Type B pancreatic cell (in vitro differentiated cells): Measurements from ENCODE around the gene ARRDC1. TPM values are rescaled to one million over a fixed set of nuclear protein-coding genes. Genes with fewer than 3 reads are reported as not detected.
"Not testable (repeated sequence)": the region's sequence is repeated elsewhere in the genome, so short reads cannot be mapped to it uniquely, and the experiment has no call there.

Experiments
- DNase-seq: peaks from one replicate; pipeline ENCODE4 v3.0.0; 2021; ENCODE audit warnings: mixed read lengths; ENCODE audit not compliant: unreplicated experiment; ENCODE audit errors: extremely low spot score
- H3K27ac Mint-ChIP-seq: 2 replicates; pipeline ENCODE4 v1.8.0; 2021; ENCODE audit warnings: mild to moderate bottlenecking, mixed read lengths
- H3K27me3 Mint-ChIP-seq: 2 replicates; pipeline ENCODE4 v1.8.0; 2021; ENCODE audit warnings: mixed read lengths
- H3K36me3 Mint-ChIP-seq: 2 replicates; pipeline ENCODE4 v1.8.0; 2021; ENCODE audit warnings: mixed read lengths
- H3K4me1 Mint-ChIP-seq: one replicate; pipeline ENCODE4 v1.8.0; 2021; ENCODE audit warnings: mixed read lengths; ENCODE audit not compliant: unreplicated experiment
- H3K4me3 Mint-ChIP-seq: 2 replicates; pipeline ENCODE4 v1.8.0; 2021; ENCODE audit warnings: mild to moderate bottlenecking, mixed read lengths
- H3K9me3 Mint-ChIP-seq: 2 replicates; pipeline ENCODE4 v1.8.0; 2021; ENCODE audit warnings: mixed read lengths
- CTCF ChIP-seq: fragments of 200-600 bp; sonication (generic); conservative IDR thresholded peaks from 2 replicates; pipeline ENCODE4 v1.5.0; 2021; ENCODE audit warnings: antibody characterized with exemption, mild to moderate bottlenecking
- total RNA-seq: library from RNA; stranded (reverse); gene quantifications from 2 replicates; pipeline ENCODE4 v1.2.1, GENCODE V29; 2021; ENCODE audit warnings: low replicate concordance

The ARRDC1 gene
- total RNA-seq, 1 donor from 2014 or later = 46.4 TPM

DNA sequence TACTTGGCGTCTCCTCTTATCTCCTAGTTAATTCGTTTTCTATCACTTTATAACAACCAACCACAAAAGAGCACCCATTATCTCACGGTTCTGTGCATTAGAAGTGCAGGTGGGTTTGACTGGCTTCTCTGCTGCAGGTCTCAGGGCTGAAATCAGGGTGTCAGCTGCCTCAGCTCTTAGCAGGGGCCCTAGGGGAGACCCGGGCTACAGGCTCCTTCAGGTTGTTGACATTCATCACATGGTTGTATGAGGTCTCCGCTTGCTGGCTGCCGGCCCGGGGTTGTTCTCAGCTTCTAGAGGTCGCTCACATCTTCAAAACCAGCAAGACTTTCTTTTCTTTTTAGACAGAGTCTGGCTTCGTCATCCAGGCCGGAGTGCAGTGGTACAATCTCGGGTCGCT, 12.3 kb upstream of the ARRDC1 start:
- no peaks in the 10 kb centered on the region for H3K4me1 Mint-ChIP-seq
- H3K9me3 Mint-ChIP-seq = no peaks in the 10 kb centered on the region
- no peak for DNase-seq
- TF ChIP-seq CTCF = no peak
- H3K27me3 Mint-ChIP-seq = no peaks in the 10 kb centered on the region
- H3K27ac Mint-ChIP-seq = no peak overlapping the region
- H3K4me3 Mint-ChIP-seq = peak overlapping the region; percentile 13
- peaks cover under 1% of the 10 kb centered on the region for H3K36me3 Mint-ChIP-seq

DNA sequence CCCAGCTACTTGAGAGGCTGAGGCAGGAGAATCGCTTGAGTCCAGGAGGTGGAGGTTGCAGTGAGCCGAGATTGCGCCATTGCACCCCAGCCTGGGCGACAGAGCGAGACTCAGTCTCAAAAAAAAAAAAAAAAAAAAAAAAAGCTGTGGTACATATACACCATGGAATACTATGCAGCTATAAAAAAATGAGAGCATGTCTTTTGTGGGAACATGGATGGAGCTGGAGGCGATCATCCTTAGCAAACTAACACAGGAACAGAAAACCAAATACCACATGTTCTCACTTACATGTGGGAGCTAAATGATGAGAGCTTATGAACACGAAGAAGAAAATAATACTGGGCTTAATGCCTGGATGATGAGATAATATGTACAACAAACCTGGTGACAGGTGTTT, 8.9 kb upstream of the ARRDC1 start:
- not testable (repeated sequence) for H3K4me3 Mint-ChIP-seq

DNA sequence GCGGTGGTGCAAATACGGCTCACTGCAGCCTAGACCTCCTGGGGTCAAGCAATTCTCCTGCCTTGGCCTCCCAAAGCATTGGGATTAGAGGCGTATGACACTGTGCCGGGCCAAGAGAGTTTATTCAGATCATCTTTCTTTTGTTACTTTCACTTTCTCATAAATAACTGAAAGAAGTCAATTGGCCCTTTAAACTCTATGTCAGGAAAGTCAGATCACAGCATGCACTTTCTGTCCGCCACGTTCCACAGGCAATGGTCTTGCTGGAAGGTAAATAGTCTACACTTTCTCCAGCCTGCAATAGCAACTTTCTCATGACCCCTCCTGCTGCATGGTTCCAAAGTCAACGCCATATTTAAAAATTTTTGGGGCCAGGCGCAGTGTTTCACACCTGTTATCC, 6.5 kb upstream of the ARRDC1 start:
- no peak for TF ChIP-seq CTCF
- no peak for DNase-seq
- Mint-ChIP-seq H3K4me3 (no peak overlapping the region), H3K36me3 (no peaks in the 10 kb centered on the region), H3K27ac (no peak overlapping the region), H3K27me3 (peaks cover 14% of the 10 kb centered on the region), H3K9me3 (no peaks in the 10 kb centered on the region), H3K4me1 (no peaks in the 10 kb centered on the region)

More for the DNA sequence above, 8.9 kb upstream of the ARRDC1 start:
- H3K27me3 Mint-ChIP-seq, H3K36me3 Mint-ChIP-seq, H3K9me3 Mint-ChIP-seq, H3K4me1 Mint-ChIP-seq, H3K27ac Mint-ChIP-seq, DNase-seq: not testable (repeated sequence)

DNA sequence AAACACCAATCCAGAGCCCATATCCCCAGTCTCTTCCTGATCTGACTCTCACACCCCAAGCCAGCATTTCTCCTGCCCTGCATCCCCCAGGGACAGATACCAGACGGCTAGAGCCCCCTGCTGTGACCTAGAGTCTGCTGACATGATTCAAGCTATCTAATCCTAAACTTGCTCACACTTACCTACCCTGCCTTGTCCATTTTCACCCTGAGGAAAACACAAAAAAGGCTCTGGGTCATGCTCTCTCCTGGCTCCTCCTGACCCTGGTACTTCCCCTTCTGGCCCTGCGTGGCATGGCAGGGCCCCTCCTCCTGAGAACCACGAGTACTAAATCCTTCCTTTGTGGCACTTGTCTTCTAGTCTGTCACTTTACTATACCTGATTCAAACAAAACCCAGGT, 2.8 kb upstream of the ARRDC1 start:
- H3K27me3 Mint-ChIP-seq = peaks cover 24% of the 10 kb centered on the region
- H3K4me3 Mint-ChIP-seq = peak overlapping the region; percentile 7
- no peak overlapping the region for H3K27ac Mint-ChIP-seq
- no peak for TF ChIP-seq CTCF
- no peaks in the 10 kb centered on the region for H3K9me3 Mint-ChIP-seq
- DNase-seq = no peak
- no peaks in the 10 kb centered on the region for H3K36me3 Mint-ChIP-seq
- H3K4me1 Mint-ChIP-seq = peaks cover 4% of the 10 kb centered on the region

GRCh38 chr9:137603879-137604278, 1.6 kb upstream of the ARRDC1 start:
- peaks cover 4% of the 10 kb centered on the region for H3K4me1 Mint-ChIP-seq
- H3K27ac Mint-ChIP-seq = no peak overlapping the region
- peak overlapping the region; percentile 70 for H3K4me3 Mint-ChIP-seq
- H3K9me3 Mint-ChIP-seq = no peaks in the 10 kb centered on the region
- no peak for TF ChIP-seq CTCF
- no peak for DNase-seq
- H3K27me3 Mint-ChIP-seq = peaks cover 24% of the 10 kb centered on the region
- no peaks in the 10 kb centered on the region for H3K36me3 Mint-ChIP-seq

GRCh38 chr9:137604345-137605086, 970 bp upstream of the ARRDC1 start:
- Mint-ChIP-seq H3K9me3 (no peaks in the 10 kb centered on the region), H3K4me3 (peak overlapping the region; percentile 70), H3K36me3 (no peaks in the 10 kb centered on the region), H3K4me1 (peaks cover 4% of the 10 kb centered on the region), H3K27ac (no peak overlapping the region), H3K27me3 (peaks cover 24% of the 10 kb centered on the region)
- DNase-seq = no peak
- no peak for TF ChIP-seq CTCF
